Measurements from ENCODE around the gene AMACR.

DNA sequence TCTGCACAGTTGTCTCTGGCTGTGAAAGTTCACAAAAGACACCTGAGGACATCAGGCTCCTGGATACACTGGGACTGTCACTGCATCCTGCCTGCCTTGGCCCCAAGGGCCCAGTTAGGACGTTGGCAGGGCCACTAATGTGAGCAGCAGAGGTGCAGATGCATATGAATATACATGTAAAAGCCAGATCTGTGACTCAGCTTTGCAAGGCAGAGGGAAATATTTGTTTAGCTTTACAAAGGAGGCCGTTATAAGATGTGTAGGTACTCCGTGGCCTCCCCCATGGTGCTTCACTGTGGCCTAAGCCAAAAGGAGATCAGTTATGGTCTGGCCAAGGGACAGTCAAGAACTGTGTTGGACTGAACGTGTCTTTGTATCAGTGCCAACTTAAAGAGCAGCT is 39.3 kb upstream of the AMACR start:
- TF ChIP-seq GATA2 (IDR thresholded peaks at IDR 0.05; ENCODE audit: low read depth, low read length) (no peak), GATA3 (IDR thresholded peaks at IDR 0.05; ENCODE audit: low read depth, low read length) (no peak)

All from SH-SY5Y (cell line).